SKM-1 (cell line): ENCODE results near the gene AUP1.
"Not testable (repeated sequence)": the region's sequence is repeated elsewhere in the genome, so short reads cannot be mapped to it uniquely, and the experiment has no call there.

Experiments
- DNase-seq: peaks from one replicate; lab custom pipeline; 2025; ENCODE audit not compliant: unreplicated experiment; lab: John Stamatoyannopoulos, UW

The AUP1 gene

DNA sequence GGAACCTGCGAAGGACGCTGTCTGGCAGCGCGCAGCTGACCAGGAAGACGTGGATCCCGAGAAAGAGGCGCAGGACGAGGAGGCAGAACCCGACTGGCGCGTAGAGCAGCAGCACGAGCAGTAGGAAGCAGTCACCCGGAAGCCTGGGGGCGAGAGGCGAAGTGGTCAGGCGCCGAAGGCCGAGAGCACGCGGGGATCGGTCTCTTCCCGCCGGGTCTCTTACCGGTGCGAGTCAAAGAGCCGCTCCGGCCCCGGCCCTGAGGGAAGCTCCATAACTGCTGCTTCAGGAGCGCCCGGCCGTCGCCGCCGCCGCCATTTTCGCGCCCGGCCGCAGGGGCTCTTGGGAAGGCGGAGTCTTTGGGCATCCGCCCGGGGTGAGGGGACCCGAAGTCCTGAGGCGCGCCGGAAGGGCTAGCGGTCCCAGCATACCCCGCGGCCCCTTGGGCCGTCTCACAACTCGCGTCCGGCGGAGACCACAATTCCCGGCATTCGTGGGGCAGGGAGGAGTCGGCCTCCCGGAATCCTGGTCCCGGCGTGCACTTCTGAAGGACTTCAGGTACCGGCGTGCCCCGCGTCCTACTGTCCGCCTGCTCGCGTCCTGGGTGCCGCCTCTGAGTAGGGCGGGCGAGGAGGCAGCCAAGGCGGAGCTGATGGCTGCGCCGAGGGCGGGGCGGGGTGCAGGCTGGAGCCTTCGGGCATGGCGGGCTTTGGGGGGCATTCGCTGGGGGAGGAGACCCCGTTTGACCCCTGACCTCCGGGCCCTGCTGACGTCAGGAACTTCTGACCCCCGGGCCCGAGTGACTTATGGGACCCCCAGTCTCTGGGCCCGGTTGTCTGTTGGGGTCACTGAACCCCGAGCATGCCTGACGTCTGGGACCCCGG is at the start of gene AUP1, which contains the start of gene HTRA2:
Gene AUP1 (minus strand): TSS at position 350 of the 882 bp plus-strand sequence. CDS start 77 bp downstream, at position 273.
Gene HTRA2 (plus strand): TSS at position 577 of the 882 bp plus-strand sequence. CDS start 74 bp downstream, at position 651.
- DNase-seq: peak; percentile 93

DNA sequence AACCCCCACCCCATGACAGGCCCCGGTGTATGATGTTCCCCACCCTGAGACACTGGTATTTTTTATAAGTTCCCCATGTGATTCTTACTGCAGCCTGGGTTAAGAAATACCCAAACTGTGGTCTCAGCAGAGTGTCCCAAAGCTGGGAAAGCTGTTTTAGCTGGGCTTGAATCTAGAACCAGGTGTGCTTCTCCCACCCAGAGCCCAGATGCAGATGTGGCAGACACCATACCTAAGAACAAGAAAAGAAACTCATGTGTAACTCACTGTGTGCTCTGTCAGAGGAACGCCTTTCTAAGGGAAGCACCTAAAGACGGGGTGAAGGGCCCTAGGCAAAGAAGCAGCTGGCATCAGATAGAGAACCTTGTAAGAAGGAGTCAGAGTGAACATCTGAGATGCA is 48.9 kb upstream of the AUP1 start:
- DNase-seq: no peak

- peak; percentile 83 for DNase-seq
Observed at GRCh38 chr2:74577448-74577847, 47.9 kb upstream of the AUP1 start.

GRCh38 chr2:74576863-74577229 is 47.3 kb upstream of the AUP1 start:
- DNase-seq: peak; percentile 89

GRCh38 chr2:74576211-74576862 is 46.8 kb upstream of the AUP1 start:
- no peak for DNase-seq

- no peak for DNase-seq
Observed at GRCh38 chr2:74575320-74575719, 45.8 kb upstream of the AUP1 start.

GRCh38 chr2:74573747-74574562 is 44.4 kb upstream of the AUP1 start:
- DNase-seq: peak; percentile 59

DNA sequence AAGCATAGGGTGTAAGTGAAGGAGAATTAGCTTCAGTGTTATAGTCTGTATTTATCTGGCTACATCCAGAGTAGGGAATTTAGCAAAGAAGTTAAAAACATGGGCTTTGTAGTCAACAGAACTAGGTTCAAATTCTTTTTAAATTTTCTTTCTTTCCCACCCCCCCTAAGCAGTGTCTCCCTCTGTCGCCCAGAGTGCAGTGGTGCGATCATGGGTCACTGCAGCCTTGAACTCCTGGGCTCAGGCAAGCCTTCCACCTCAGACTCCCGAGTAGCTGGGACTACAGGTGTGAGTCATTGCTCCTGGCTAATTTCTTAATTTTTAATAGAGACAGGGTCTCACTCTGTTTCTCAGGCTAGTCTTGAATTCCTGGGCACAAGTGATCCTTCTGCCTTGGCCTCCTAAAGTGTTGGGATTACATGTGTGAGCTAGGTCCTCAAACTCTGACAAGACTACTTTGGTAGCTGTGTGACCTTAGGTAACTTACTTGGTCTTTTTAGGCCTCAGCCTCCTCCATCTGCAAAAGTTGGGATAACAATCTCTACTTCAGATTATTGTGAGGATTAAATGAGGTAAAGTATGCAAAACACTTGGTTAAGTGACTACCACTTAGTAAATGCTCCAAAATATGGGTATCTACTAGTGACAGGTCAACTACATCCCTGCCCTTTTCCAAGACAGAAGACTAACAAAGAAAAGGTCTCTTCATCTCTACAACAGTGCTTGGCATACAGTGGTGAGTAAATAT is 42.8 kb upstream of the AUP1 start:
- DNase-seq: no peak

DNA sequence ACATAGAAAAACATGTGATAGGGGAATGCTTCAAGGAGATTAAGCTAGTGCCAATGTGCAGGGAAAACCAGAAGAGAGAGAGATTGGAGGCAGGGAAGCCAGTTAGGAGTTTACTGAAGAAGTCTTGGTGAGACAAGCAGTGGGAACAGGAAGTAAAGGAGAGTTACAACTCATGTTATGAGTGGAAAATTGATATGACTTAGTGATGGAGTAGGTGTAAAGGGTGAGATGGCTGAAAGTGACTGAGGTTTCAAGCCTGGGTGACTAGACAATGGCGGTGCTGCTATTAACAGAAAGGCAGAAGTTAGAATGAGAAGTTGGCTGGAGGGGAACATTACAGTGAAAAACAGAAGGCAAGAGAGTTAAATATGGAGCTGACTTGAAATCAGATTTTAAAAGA is 41.6 kb upstream of the AUP1 start:
- DNase-seq: no peak

GRCh38 chr2:74569686-74570085 is 40.2 kb upstream of the AUP1 start:
- DNase-seq: no peak

DNA sequence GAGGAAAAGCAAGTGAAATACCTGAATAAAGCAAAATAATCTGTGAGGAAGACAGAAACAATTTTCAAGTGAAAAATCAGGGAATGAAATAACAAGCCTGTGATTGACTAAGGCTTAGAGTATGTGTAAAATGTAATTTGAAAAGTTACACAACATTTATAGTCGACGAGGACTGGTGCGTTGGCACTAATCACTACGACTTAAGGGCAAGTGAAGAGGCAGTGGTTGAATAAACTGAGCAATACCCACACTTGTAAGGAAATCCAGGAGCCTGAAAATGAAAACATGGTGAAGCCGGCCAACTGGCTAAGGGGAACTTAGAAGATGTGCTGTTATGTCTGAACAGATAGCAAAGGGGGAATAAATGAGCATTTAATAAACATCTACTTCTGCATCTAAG is 38.4 kb upstream of the AUP1 start:
- no peak for DNase-seq

DNA sequence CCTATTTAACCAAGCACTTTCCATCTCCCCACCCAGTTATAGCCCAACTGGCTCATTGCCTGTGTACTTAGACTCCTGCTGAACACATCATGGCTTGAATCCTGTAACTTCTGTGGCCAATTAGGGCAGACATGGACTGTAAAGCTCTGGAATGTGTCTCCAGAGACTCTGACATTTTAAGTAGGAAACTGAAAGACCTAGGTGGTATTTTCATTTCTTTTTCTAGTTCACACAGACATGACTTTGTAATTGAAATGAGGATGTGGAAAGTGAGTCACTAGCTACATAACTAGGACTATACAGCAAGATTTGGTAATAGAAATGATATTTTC is 37.2 kb upstream of the AUP1 start:
- no peak for DNase-seq

- no peak for DNase-seq
Observed at GRCh38 chr2:74566076-74566753, 36.7 kb upstream of the AUP1 start.

DNA sequence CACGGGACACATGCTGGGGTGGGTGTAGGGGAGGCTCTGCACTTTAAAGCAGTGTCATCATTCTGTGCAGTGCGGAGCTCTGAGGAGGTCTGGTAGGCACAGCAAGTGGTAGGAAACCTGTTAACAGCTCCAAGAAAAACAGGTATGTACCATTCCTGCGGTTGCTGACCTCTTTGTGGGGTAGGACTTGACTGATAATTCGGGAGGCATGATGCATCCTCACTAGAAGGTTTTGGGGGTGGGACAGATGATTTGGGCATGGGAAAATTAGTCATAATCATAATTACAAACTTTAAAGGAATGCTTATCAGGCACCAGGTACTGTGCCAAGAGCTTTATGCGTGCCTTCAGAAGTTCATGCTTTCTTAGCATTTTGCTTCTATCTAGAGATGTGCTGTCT is 34.7 kb upstream of the AUP1 start:
- DNase-seq: no peak

- DNase-seq: no peak
Observed at GRCh38 chr2:74562126-74562775, 32.7 kb upstream of the AUP1 start.

DNA sequence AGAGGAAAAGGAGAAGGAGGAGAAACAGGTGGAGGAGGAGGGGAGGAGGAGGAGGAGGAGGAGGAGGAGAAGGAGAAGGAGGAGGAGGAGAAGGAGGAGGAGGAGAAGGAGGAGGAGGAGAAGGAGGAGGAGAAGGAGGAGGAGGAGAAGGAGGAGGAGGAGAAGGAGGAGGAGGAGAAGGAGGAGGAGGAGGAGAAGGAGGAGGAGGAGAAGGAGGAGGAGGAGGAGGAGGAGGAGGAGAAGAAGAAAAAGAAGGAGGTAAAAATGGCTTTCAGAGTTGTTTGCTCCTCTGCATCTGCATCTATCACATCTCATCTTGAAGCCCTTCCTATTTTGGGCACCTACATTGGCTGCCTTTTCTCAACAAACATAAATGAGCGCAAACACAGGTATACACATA is 31.5 kb upstream of the AUP1 start:
- DNase-seq: not testable (repeated sequence)

DNA sequence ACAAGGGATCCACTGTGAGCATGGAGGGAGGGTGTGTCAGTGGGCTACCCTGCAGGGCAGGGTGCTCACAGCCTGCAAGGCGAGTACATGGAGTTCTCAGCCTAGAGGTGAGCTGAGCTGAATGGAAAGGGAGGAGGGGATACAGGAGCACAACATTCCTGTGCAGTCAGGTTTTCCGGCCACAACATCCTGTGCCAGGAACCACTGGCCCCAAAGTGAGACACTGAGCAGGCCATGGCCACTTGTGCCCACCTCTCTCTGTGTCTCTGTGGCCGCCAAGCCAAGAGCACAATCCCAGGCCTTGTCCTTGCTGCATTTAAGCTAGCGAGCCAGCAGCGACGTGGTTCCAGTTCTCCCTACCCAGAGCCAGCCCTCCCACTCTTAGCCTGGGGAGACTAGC is 31.1 kb upstream of the AUP1 start:
- no peak for DNase-seq

DNA sequence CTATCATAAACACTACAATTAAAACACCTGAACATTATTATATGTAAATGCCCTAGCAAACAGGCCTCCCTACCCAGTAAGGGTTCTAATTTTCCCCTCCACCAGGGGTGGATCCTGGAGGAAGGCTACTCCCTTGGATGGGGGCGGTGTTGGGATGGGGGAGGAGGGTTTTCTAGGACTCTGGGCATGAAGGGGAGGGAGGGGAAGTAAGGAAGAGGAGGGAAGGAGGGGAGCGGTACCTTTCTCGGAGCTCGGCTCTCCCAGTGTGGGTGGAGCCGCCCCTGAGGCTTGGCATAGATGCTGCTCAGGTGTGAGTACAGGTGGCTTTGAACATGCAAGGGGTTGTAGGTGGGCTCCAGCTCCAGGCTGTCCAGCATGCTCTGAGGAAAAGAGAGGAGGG is 30.4 kb upstream of the AUP1 start:
- DNase-seq: no peak

- no peak for DNase-seq
Observed at GRCh38 chr2:74558284-74559230, 29.1 kb upstream of the AUP1 start.
